Measurements from ENCODE around the gene ECHDC3.
A peak's percentile ranks its signal among the peaks of the same experiment; 100 is the strongest.

Gene ECHDC3

GRCh38 chr10:11776080-11776479, 33.9 kb downstream of the ECHDC3 start:
- no peak overlapping the region for H3K4me3 ChIP-seq (ENCODE audit: low read depth, low read length)
- no peak for TF ChIP-seq CTCF (IDR thresholded peaks at IDR 0.05; ENCODE audit: low read depth, low read length, missing control alignments)
- no peak for DNase-seq (ENCODE audit: low read depth)

- H3K4me3 ChIP-seq (ENCODE audit: low read depth, low read length): no peak overlapping the region
- no peak for DNase-seq (ENCODE audit: low read depth)
- TF ChIP-seq CTCF (IDR thresholded peaks at IDR 0.05; ENCODE audit: low read depth, low read length, missing control alignments): no peak
These were observed 38.9 kb downstream of the ECHDC3 start for GRCh38 chr10:11781114-11781513.

GRCh38 chr10:11782793-11783557, 40.8 kb downstream of the ECHDC3 start:
- no peak overlapping the region for H3K4me3 ChIP-seq (ENCODE audit: low read depth, low read length)
- peak; percentile 51 for DNase-seq (ENCODE audit: low read depth)
- TF ChIP-seq CTCF (IDR thresholded peaks at IDR 0.05; ENCODE audit: low read depth, low read length, missing control alignments): peak; percentile 64

- H3K4me3 ChIP-seq (ENCODE audit: low read depth, low read length): no peak overlapping the region
- DNase-seq (ENCODE audit: low read depth): no peak
- no peak for TF ChIP-seq CTCF (IDR thresholded peaks at IDR 0.05; ENCODE audit: low read depth, low read length, missing control alignments)
These were observed 41.3 kb downstream of the ECHDC3 start for GRCh38 chr10:11783558-11783865.

GRCh38 chr10:11787374-11787773, 45.2 kb downstream of the ECHDC3 start:
- no peak for TF ChIP-seq CTCF (IDR thresholded peaks at IDR 0.05; ENCODE audit: low read depth, low read length, missing control alignments)
- no peak for DNase-seq (ENCODE audit: low read depth)
- no peak overlapping the region for H3K4me3 ChIP-seq (ENCODE audit: low read depth, low read length)

- TF ChIP-seq CTCF (IDR thresholded peaks at IDR 0.05; ENCODE audit: low read depth, low read length, missing control alignments): no peak
- H3K4me3 ChIP-seq (ENCODE audit: low read depth, low read length): no peak overlapping the region
- DNase-seq (ENCODE audit: low read depth): no peak
These were observed 45.7 kb downstream of the ECHDC3 start for GRCh38 chr10:11787846-11788245.

GRCh38 chr10:11789306-11789705, 47.1 kb downstream of the ECHDC3 start:
- no peak for DNase-seq (ENCODE audit: low read depth)
- TF ChIP-seq CTCF (IDR thresholded peaks at IDR 0.05; ENCODE audit: low read depth, low read length, missing control alignments): no peak
- no peak overlapping the region for H3K4me3 ChIP-seq (ENCODE audit: low read depth, low read length)

All from GM12864 (cell line).